LNCAP (cell line): ENCODE measurements around the gene PDE7B.
A peak's percentile ranks its signal among the peaks of the same experiment; 100 is the strongest.

Source experiments
- TF ChIP-seq, protein P1 (sequence below): fragments of 450-650 bp; IDR thresholded peaks from 2 replicates; pipeline ENCODE4 v1.5.1; 2017; ENCODE audit warnings: mild to moderate bottlenecking

The PDE7B gene

GRCh38 chr6:136148523-136148922 is 297.0 kb downstream of the PDE7B start:
- TF ChIP-seq, protein P1, sequence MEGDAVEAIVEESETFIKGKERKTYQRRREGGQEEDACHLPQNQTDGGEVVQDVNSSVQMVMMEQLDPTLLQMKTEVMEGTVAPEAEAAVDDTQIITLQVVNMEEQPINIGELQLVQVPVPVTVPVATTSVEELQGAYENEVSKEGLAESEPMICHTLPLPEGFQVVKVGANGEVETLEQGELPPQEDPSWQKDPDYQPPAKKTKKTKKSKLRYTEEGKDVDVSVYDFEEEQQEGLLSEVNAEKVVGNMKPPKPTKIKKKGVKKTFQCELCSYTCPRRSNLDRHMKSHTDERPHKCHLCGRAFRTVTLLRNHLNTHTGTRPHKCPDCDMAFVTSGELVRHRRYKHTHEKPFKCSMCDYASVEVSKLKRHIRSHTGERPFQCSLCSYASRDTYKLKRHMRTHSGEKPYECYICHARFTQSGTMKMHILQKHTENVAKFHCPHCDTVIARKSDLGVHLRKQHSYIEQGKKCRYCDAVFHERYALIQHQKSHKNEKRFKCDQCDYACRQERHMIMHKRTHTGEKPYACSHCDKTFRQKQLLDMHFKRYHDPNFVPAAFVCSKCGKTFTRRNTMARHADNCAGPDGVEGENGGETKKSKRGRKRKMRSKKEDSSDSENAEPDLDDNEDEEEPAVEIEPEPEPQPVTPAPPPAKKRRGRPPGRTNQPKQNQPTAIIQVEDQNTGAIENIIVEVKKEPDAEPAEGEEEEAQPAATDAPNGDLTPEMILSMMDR, result no peak

- TF ChIP-seq, protein P1, result no peak
These were observed 297.8 kb downstream of the PDE7B start for GRCh38 chr6:136149311-136149710.

DNA sequence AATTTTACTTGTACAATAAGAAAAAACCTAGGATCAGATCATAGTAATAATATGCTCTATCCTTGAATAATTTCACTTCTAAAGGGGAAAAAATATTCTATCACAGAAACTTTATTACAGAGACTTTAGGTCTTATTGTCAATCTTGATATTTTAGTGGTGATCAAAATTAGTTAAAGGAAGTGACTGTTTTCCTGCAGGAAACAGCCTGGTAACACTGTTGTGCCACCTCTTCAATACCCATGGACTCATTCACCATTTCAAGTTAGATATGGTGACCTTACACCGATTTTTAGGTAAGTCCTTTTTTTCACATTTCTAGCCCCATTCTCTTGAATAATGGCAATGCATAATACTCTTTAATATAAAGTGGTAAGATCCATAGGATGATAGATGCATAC is 299.5 kb downstream of the PDE7B start:
- TF ChIP-seq, protein P1, result no peak

GRCh38 chr6:136153707-136154375 is 302.3 kb downstream of the PDE7B start:
- TF ChIP-seq, protein P1, result no peak

GRCh38 chr6:136155191-136155590 is 303.7 kb downstream of the PDE7B start:
- TF ChIP-seq, protein P1, result no peak

DNA sequence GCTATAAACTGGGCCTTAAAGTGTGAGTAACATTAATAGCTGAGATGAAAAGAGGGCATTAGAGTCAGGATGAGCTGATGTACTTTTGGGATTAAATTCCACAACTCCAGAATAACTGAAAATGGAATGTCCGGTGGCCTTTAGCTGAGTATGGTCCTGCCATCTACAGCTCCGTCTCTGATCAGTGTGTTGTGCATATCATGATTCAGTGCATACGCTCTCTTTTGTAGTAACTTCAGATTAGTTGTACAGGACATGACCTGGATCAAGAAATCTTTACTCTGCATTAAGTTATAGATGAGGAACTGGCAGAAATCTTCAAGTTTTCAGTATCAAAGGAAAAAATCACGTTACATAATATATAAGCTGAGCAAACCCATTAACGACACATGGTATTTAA is 306.2 kb downstream of the PDE7B start:
- TF ChIP-seq, protein P1, result no peak

DNA sequence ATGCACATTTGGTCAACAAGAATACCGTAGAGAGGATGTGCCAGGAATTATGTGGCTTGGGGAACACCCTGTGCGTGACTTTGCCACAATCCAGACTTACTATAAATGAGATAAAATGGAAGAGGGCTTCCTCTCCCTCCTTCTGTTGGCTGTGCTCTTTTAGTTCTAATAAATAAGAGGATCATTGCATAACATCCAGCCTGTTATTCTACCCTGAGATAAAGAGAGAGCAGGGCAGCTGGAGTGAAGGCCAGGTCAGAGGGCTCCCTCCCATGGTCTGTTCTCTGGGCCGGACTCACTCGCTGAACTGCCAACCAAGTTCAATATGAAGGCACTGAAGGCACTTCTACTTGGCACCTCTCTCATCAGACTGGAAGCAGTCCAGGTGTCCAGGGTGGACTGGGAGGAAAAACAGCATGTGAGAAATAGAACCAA is 306.9 kb downstream of the PDE7B start:
- TF ChIP-seq, protein P1, result peak; percentile 24; the same call in 1 of the 2 replicates

- TF ChIP-seq, protein P1, result no peak
These were observed 307.5 kb downstream of the PDE7B start for GRCh38 chr6:136158971-136159370.
